Activated CD4-positive, alpha-beta T cell treated with anti-CD3 and anti-CD28 coated beads, Interleukin-2, Interleukin-6, amounts not matched to agents 100 ng/mL and 50 ng/mL, durations not matched to agents 16 hours and 8 hours (primary cell): ENCODE data around the gene RASSF6.
"Not testable (repeated sequence)": the region's sequence is repeated elsewhere in the genome, so short reads cannot be mapped to it uniquely, and the experiment has no call there.

Experiments
- DNase-seq: peaks from one replicate; pipeline ENCODE4 v3.0.0-alpha.2; 2020

Gene RASSF6

DNA sequence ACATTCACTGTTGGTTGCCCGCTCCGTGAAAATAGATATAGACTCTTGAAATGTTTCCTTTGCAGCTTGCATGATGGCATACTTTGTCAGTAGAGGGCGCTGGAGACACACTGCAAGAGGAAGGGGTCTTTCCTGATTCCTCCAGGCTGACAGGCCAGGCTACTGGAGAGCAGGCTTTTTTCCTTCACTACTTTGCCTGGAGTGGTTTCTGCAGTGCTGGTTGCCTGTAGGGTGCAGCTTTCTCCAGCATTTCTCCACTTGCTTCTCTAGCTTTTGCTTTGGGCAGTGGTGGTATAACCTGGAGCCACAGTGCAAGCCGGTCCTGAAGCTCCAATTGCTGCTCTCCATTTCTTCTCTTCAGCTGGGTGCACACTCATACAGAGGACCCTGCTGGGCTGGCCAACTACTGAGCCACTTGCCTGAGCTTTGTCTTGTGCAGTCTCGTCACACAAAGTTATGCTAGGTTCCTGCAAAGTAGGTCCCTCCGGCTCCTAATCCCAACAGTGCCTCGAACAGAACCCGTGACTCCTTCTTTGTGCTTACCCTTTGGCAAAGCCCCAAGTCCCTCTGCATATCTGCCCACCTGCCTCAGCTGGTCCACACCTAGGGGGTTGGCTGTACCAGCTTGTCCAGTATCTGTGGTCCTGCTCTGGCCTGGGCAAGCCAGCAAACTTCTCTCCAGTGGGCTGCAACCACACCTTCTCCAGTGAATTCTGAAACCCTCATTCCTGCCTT, 46.3 kb downstream of the RASSF6 start:
- DNase-seq = peak; percentile 52

- DNase-seq = not testable (repeated sequence)
Measured at GRCh38 chr4:73550865-73551264, 69.4 kb downstream of the RASSF6 start.

- no peak for DNase-seq
Measured at GRCh38 chr4:73544620-73545019, 75.6 kb downstream of the RASSF6 start.

DNA sequence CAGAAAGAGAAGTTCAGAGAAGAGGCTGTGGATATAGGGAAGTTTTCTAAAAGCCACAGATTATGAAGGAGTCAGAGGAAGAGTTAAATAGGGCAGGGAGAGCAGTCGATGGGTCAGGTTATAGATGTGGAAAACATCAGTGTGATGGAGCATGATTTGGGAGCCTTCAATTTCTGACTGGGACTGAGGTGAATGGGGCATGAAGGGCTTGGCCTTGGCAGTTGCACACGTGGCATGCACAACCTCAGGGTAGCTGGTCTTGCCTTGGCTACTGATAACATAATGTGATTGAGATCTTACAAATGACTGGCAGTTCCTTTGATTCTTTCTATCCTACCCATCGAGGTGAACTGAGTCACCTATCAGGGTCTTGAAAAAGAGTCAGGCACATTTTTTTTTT, 79.0 kb downstream of the RASSF6 start:
- DNase-seq = no peak

- DNase-seq = no peak
Measured at GRCh38 chr4:73540826-73541225, 79.4 kb downstream of the RASSF6 start.

- no peak for DNase-seq
Measured at GRCh38 chr4:73539386-73539785, 80.8 kb downstream of the RASSF6 start.

DNA sequence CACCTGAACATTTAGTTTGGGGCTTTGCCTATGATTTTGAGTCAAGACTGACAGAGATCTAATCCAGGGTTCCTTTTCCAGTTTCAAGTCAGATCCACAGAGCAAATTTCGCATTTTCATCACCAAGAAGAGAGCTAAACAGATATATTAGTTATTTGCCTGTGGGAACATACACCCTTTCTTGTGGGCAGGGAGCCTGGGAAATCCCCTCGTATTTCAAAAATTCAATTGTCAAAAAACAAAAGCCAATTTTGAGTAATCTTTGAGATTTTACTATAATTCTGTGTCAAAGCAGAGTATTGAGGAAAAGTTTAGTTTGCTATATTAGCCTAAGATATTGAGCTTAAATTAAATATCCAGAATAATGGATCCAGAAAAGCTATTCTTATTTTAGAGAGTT, 82.1 kb downstream of the RASSF6 start:
- peak; percentile 48 for DNase-seq

GRCh38 chr4:73533515-73534422, 86.5 kb downstream of the RASSF6 start:
- DNase-seq = no peak

- DNase-seq = no peak
Measured at GRCh38 chr4:73528171-73528570, 92.1 kb downstream of the RASSF6 start.

- DNase-seq = no peak
Measured at GRCh38 chr4:73527196-73527595, 93.0 kb downstream of the RASSF6 start.

- no peak for DNase-seq
Measured at GRCh38 chr4:73525611-73526010, 94.6 kb downstream of the RASSF6 start.

DNA sequence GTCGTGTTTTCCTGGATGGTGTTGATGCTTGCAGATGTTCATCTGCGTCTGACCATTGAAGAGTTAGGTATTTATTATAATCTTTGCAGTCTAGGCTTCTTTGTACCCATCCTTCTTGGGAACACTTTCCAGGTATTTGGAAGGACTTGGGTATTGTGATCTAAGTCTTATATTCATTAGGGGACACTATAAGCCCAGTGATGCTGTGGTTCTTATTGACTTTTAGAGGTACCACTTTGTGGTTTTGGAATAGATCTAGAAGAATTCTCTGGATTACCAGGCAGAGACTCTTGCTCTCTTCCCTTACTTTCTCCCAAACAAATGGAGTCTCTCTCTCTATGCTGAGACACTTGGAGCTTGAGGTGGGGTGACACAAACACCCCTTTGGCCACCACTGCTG, 97.1 kb downstream of the RASSF6 start:
- no peak for DNase-seq
